H9 (cell line): ENCODE data around the gene LIF. TPM values are rescaled to one million over a fixed set of nuclear protein-coding genes. Genes with fewer than 3 reads are reported as not detected.

Experiments
- DNase-seq: peaks from one replicate; pipeline ENCODE4 v3.0.0-alpha.2; 2017
- H2AFZ ChIP-seq: one replicate; pipeline ENCODE4 v1.6.1; 2013; ENCODE audit warnings: mild to moderate bottlenecking, low read length, control low read depth, moderate library complexity
- H2AK5ac ChIP-seq: 2 replicates; pipeline ENCODE4 v1.6.1; 2013; ENCODE audit warnings: low read length, control low read depth, mixed read lengths; ENCODE audit not compliant: insufficient read length
- H2BK120ac ChIP-seq: one replicate; pipeline ENCODE4 v1.6.1; 2013; ENCODE audit warnings: low read depth, mild to moderate bottlenecking, low read length, control low read depth, inconsistent platforms; ENCODE audit not compliant: poor library complexity, severe bottlenecking
- H2BK12ac ChIP-seq: 2 replicates; pipeline ENCODE4 v1.6.1; 2013; ENCODE audit warnings: low read length, control low read depth, mixed read lengths, low read depth; ENCODE audit not compliant: insufficient read length
- H2BK15ac ChIP-seq: 2 replicates; pipeline ENCODE4 v1.6.1; 2013; ENCODE audit warnings: low read depth, low read length, control low read depth
- H2BK20ac ChIP-seq: one replicate; pipeline ENCODE4 v1.6.1; 2013; ENCODE audit warnings: low read depth, mild to moderate bottlenecking, low read length, control low read depth, inconsistent platforms; ENCODE audit not compliant: poor library complexity, severe bottlenecking
- H2BK5ac ChIP-seq: 2 replicates; pipeline ENCODE4 v1.6.1; 2013; ENCODE audit warnings: low read length, control low read depth, mixed read lengths; ENCODE audit not compliant: insufficient read length
- H3K14ac ChIP-seq: 2 replicates; pipeline ENCODE4 v1.6.1; 2013; ENCODE audit warnings: low read length, control low read depth; ENCODE audit not compliant: insufficient read depth
- H3K18ac ChIP-seq: 2 replicates; pipeline ENCODE4 v1.6.1; 2013; ENCODE audit warnings: low read depth, mild to moderate bottlenecking, mixed read lengths, low read length, control low read depth; ENCODE audit not compliant: insufficient read length
- H3K23ac ChIP-seq: 2 replicates; pipeline ENCODE4 v1.6.1; 2013; ENCODE audit warnings: low read length, control low read depth, mixed read lengths, low read depth; ENCODE audit not compliant: insufficient read length
- H3K23me2 ChIP-seq: 2 replicates; pipeline ENCODE4 v1.6.1; 2013; ENCODE audit warnings: low read depth, mild to moderate bottlenecking, mixed read lengths, low read length, control low read depth; ENCODE audit not compliant: insufficient read length, poor library complexity, severe bottlenecking
- H3K27ac ChIP-seq: 2 replicates; pipeline ENCODE4 v1.5.1; 2013; ENCODE audit warnings: low read length, control low read depth, mixed read lengths, low read depth; ENCODE audit not compliant: insufficient read length
- H3K27me3 ChIP-seq: 2 replicates; pipeline ENCODE4 v1.6.1; 2013; ENCODE audit warnings: low read length, control low read depth, inconsistent platforms; ENCODE audit not compliant: insufficient read depth
- H3K4ac ChIP-seq: 2 replicates; pipeline ENCODE4 v1.6.1; 2013; ENCODE audit warnings: low read depth, mild to moderate bottlenecking, control low read depth, inconsistent platforms, low read length, moderate library complexity
- H3K4me1 ChIP-seq: 2 replicates; pipeline ENCODE4 v1.6.1; 2013; ENCODE audit warnings: low read length, control low read depth, inconsistent platforms; ENCODE audit not compliant: insufficient read depth
- H3K4me2 ChIP-seq: 2 replicates; pipeline ENCODE4 v1.6.1; 2013; ENCODE audit warnings: low read length, control low read depth, mixed read lengths; ENCODE audit not compliant: insufficient read length, insufficient read depth
- H3K56ac ChIP-seq: 2 replicates; pipeline ENCODE4 v1.6.1; 2013; ENCODE audit warnings: low read depth, mild to moderate bottlenecking, mixed read lengths, low read length, control low read depth; ENCODE audit not compliant: insufficient read length
- H3K79me1 ChIP-seq: 2 replicates; pipeline ENCODE4 v1.6.1; 2013; ENCODE audit warnings: low read depth, mild to moderate bottlenecking, moderate library complexity, low read length, control low read depth, inconsistent platforms; ENCODE audit not compliant: insufficient read depth, poor library complexity, severe bottlenecking
- H3K79me2 ChIP-seq: 2 replicates; pipeline ENCODE4 v1.6.1; 2013; ENCODE audit warnings: low read length, control low read depth, inconsistent platforms; ENCODE audit not compliant: insufficient read depth
- H3K9ac ChIP-seq: 2 replicates; pipeline ENCODE4 v1.6.1; 2013; ENCODE audit warnings: low read length, control low read depth, mixed read lengths; ENCODE audit not compliant: insufficient read length; ENCODE audit errors: extremely low read depth
- H3K9me3 ChIP-seq: one replicate; pipeline ENCODE4 v1.6.1; 2013; ENCODE audit warnings: low read depth, low read length, inconsistent platforms; ENCODE audit not compliant: control insufficient read depth
- H3T11ph ChIP-seq: one replicate; pipeline ENCODE4 v1.6.1; 2013; ENCODE audit warnings: mild to moderate bottlenecking, low read length, control low read depth, inconsistent platforms
- H4K20me1 ChIP-seq: one replicate; pipeline ENCODE4 v1.6.1; 2013; ENCODE audit not compliant: control insufficient read depth, insufficient read length, insufficient read depth
- H4K5ac ChIP-seq: 2 replicates; pipeline ENCODE4 v1.6.1; 2013; ENCODE audit warnings: low read depth, mild to moderate bottlenecking, mixed read lengths, low read length, control low read depth; ENCODE audit not compliant: insufficient read length
- H4K8ac ChIP-seq: replicated peaks from 2 replicates; pipeline ENCODE4 v1.6.1; 2013; ENCODE audit warnings: low read length, control low read depth, mixed read lengths, low read depth; ENCODE audit not compliant: insufficient read length
- H4K91ac ChIP-seq: 2 replicates; pipeline ENCODE4 v1.6.1; 2013; ENCODE audit warnings: low read depth, mild to moderate bottlenecking, moderate library complexity, mixed read lengths, low read length, control low read depth; ENCODE audit not compliant: insufficient read length
- H3K27ac Mint-ChIP-seq, 3 experiments: 2 replicates in 2 of 3; 3 replicates in 1 of 3; pipeline ENCODE4 v1.8.0; 2020 to 2021; ENCODE audit warnings: mixed read lengths in 3 of 3, mild to moderate bottlenecking in 1 of 3, moderate library complexity in 1 of 3
- H3K27me3 Mint-ChIP-seq: 2 replicates; pipeline ENCODE4 v1.8.0; 2021; ENCODE audit warnings: low read depth, mild to moderate bottlenecking, moderate library complexity, mixed read lengths
- H3K36me3 Mint-ChIP-seq, 3 experiments: 2 replicates in 2 of 3; 3 replicates in 1 of 3; pipeline ENCODE4 v1.8.0; 2020 to 2021; ENCODE audit warnings: low read depth in 3 of 3, mixed read lengths in 3 of 3; ENCODE audit not compliant: insufficient read depth in 1 of 3
- H3K4me1 Mint-ChIP-seq, 2 experiments: 2 replicates each; pipeline ENCODE4 v1.8.0; 2020; ENCODE audit warnings: mixed read lengths in 2 of 2
- H3K4me3 Mint-ChIP-seq, 2 experiments: 2 replicates in 1 of 2; 3 replicates in 1 of 2; pipeline ENCODE4 v1.8.0; 2020 to 2021; ENCODE audit warnings: mild to moderate bottlenecking in 2 of 2, mixed read lengths in 2 of 2, moderate library complexity in 1 of 2
- H3K9me3 Mint-ChIP-seq, 2 experiments: 2 replicates in 1 of 2; 3 replicates in 1 of 2; pipeline ENCODE4 v1.8.0; 2020; ENCODE audit warnings: mild to moderate bottlenecking in 2 of 2, mixed read lengths in 2 of 2, moderate library complexity in 1 of 2
- CTCF ChIP-seq: fragments of 200-600 bp; sonication (generic); conservative IDR thresholded peaks from 3 replicates; pipeline ENCODE4 v1.8.0; 2021; ENCODE audit warnings: antibody characterized with exemption, mild to moderate bottlenecking
- WGBS: extraction: QIAGEN DNeasy Blood & Tissue Kit; methylation state at CpG from one replicate; pipeline ENCODE4 v1.1.7; 2013; ENCODE audit warnings: missing lambda C conversion rate, low lambda C conversion rate, mixed read lengths; ENCODE audit not compliant: insufficient read length; ENCODE audit errors: extremely low coverage; 5-methylcytosine and 5-hydroxymethylcytosine counted together
- total RNA-seq: library from RNA; stranded (reverse); gene quantifications from 2 replicates; pipeline ENCODE4 v1.2.1, GENCODE V29; 2021

Gene LIF
- total RNA-seq, 1 experiment from 2014 or later = 6.1 TPM

DNA sequence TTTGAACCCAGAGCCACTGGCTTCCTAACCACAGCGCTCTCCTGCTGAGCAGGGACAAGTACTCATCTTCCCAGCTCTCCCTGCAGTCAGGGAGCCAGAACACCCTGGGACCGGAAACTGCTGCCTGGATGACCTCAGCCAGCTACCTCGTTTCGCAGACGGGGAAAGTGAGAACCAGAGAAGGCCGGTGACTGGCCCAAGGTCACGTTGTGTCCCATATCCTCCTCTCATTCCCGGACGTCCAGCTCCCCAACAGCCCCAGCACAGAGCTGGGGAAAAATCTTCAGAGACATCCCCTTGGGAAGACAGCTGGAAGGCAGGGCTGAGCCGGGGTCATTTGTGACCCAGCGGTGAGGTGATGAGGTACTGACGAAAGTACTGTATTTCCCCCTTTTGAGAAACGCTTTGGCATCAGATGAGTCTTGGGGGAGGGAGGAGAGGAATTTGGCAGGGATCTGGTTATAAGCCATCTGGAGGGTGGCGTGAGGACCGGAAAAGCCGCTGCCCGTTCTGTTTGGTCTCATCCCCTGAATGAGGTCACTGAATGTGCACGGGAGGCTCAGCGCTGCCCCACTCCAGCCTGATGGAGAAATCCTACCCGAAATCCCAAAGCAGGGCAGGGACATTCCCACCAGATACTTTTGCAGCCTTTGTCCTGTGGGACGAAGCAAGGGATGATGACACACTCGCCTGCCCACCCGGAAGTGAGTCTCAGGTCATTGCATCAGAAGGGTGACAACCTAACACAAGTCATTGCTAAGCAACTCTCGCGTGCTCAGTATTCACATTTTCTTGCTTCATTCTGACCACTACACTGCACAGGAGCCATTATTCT, 41.1 kb downstream of the LIF start:
- no peaks in the 10 kb centered on the region for H4K20me1 ChIP-seq
- peaks cover 25 to 27% of the 10 kb centered on the region in 2 experiments for H3K4me1 Mint-ChIP-seq
- H3K56ac ChIP-seq = no peak overlapping the region
- H2BK20ac ChIP-seq = no peak overlapping the region
- H2BK15ac ChIP-seq = no peak overlapping the region
- no peak overlapping the region for H4K8ac ChIP-seq
- no peak overlapping the region for H4K5ac ChIP-seq
- H2AK5ac ChIP-seq = no peak overlapping the region
- DNase-seq = no peak
- H3K4me2 ChIP-seq = no peak overlapping the region
- H3K36me3 Mint-ChIP-seq = no peaks in the 10 kb centered on the region
- H4K91ac ChIP-seq = no peak overlapping the region
- H3K4me3 Mint-ChIP-seq = no peak overlapping the region
- no peak overlapping the region for H2BK12ac ChIP-seq
- no peak overlapping the region for H3K18ac ChIP-seq
- no peak overlapping the region for H3K27ac ChIP-seq
- no peaks in the 10 kb centered on the region; the same call in 1 of the 2 replicates for H3K27me3 ChIP-seq
- no peaks in the 10 kb centered on the region; a peak in 1 of 5 replicates for H3K9me3 Mint-ChIP-seq
- no peak overlapping the region; the same call in 1 of the 2 replicates for H3K14ac ChIP-seq
- H3K9ac ChIP-seq = no peak overlapping the region
- H3K79me1 ChIP-seq = no peaks in the 10 kb centered on the region
- peaks cover 15% of the 10 kb centered on the region for H3K27me3 Mint-ChIP-seq
- H3K23ac ChIP-seq = no peak overlapping the region
- WGBS = no CpG with 5 or more reads among the region's 25 CpGs
- no peak overlapping the region; a peak in 1 of 7 replicates for H3K27ac Mint-ChIP-seq
- no peak overlapping the region for H2BK5ac ChIP-seq
- no peaks in the 10 kb centered on the region for H3K79me2 ChIP-seq
- H3K4ac ChIP-seq = no peak overlapping the region
- no peak overlapping the region for H2BK120ac ChIP-seq
- no peaks in the 10 kb centered on the region for H3K9me3 ChIP-seq
- no peaks in the 10 kb centered on the region for H3K23me2 ChIP-seq
- no peaks in the 10 kb centered on the region for H3K4me1 ChIP-seq
- H2AFZ ChIP-seq = no peak overlapping the region
- no peak overlapping the region for H3T11ph ChIP-seq
- no peak for TF ChIP-seq CTCF
